Mucosa of descending colon (tissue), 3 donors: ENCODE results near the gene GARS1. TPM values are rescaled to one million over a fixed set of nuclear protein-coding genes. Genes with fewer than 3 reads are reported as not detected.

Experiments used
- ATAC-seq: fragments of 200-7000 bp; cut with Tn5 transposase; one replicate; pipeline ENCODE4 v1.9.1; 2020; ENCODE audit warnings: mild to moderate bottlenecking, moderate library complexity
- DNase-seq, 3 donors: peaks; one replicate each; pipeline ENCODE4 v3.0.0-alpha.2; 2020
- H3K36me3 ChIP-seq: fragments of 200-600 bp; one replicate; pipeline ENCODE4 v1.8.0; 2021; ENCODE audit warnings: low read depth, mild to moderate bottlenecking
- H3K4me1 ChIP-seq: fragments of 200-600 bp; one replicate; pipeline ENCODE4 v1.8.0; 2021; ENCODE audit warnings: low read depth, mild to moderate bottlenecking
- H3K4me3 ChIP-seq: fragments of 200-600 bp; one replicate; pipeline ENCODE4 v1.8.0; 2021; ENCODE audit warnings: mild to moderate bottlenecking
- H3K9me3 ChIP-seq: fragments of 200-600 bp; one replicate; pipeline ENCODE4 v1.8.0; 2021; ENCODE audit warnings: mild to moderate bottlenecking
- intact Hi-C, 2 donors: fragments of 100-400 bp; cut with DNase I in 1 of 2; cut with micrococcal nuclease in 1 of 2; formaldehyde crosslinking; loops; one replicate each; pipeline versions ENCODE4 v1.11.0 to v1.11.1; 2022; cut with DNase I, micrococcal nuclease
- total RNA-seq, 3 donors: library from RNA; stranded (reverse); fragmentation: NEBNext Ultra II Directional in 2 of 3; extraction: Animal tissue kit (Norgen Biotek cat#: 25700) in 2 of 3; gene quantifications; one replicate each; pipeline versions ENCODE4 v1.2.1 to v1.2.4, GENCODE V29; 2021 to 2023
- TF ChIP-seq, protein P1 (sequence below): fragments of 200-600 bp; IDR thresholded peaks from one replicate; pipeline ENCODE4 v1.8.0; 2022; ENCODE audit warnings: antibody characterized with exemption, mild to moderate bottlenecking
- donor health status: DM: no; HTN: no; CAD: no; lungs with moderate emphysema.
- donor health status: DM: no; HTN: no; CAD: no.
- donor health status: DM: no; HTN: yes; CAD: no.

Gene GARS1
- total RNA-seq, 3 donors from 2014 or later: 46.2 to 68.6 (median 55.0) TPM

DNA sequence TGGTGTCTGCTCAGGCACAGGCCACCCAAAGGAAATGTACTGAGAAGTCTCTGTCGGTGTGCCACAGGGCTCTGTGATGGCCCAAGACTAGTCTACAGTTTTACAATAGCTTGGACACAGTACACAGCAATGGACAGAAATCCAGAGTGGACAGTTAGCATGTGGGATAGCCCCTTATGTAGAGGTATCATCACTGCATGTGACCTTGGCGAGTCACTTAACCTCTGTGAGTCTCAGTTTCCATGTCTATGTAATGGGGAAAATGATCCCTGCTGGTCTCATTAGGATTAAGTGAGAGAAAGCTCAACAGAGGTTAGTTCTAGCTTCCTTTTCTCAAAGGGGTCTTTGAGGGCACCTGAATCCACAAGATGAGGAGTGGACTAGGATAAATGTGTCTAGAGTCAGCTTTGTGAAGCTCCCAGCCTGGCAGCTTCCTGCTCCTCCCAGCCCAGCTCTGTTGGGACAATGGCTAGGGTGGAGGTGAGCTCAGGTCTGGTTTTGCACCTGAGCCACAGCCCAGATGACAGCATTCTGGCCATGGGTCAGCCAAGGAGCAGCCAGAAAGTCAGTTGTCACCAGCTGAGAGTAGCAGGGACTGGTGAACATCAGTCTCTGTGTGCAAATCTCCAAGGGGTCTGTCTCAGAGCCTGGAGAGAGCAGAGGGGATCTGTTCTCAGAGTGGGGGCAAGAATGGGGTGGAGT is 69.7 kb downstream of the GARS1 start:
- TF ChIP-seq, protein P1, sequence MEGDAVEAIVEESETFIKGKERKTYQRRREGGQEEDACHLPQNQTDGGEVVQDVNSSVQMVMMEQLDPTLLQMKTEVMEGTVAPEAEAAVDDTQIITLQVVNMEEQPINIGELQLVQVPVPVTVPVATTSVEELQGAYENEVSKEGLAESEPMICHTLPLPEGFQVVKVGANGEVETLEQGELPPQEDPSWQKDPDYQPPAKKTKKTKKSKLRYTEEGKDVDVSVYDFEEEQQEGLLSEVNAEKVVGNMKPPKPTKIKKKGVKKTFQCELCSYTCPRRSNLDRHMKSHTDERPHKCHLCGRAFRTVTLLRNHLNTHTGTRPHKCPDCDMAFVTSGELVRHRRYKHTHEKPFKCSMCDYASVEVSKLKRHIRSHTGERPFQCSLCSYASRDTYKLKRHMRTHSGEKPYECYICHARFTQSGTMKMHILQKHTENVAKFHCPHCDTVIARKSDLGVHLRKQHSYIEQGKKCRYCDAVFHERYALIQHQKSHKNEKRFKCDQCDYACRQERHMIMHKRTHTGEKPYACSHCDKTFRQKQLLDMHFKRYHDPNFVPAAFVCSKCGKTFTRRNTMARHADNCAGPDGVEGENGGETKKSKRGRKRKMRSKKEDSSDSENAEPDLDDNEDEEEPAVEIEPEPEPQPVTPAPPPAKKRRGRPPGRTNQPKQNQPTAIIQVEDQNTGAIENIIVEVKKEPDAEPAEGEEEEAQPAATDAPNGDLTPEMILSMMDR: no peak
- intact Hi-C loops: no loop called here
- DNase-seq: no peak
- no peaks in the 10 kb centered on the region for H3K9me3 ChIP-seq
- H3K4me1 ChIP-seq: no peaks in the 10 kb centered on the region
- H3K4me3 ChIP-seq: no peak overlapping the region
- H3K36me3 ChIP-seq: no peaks in the 10 kb centered on the region
- ATAC-seq: no peak

DNA sequence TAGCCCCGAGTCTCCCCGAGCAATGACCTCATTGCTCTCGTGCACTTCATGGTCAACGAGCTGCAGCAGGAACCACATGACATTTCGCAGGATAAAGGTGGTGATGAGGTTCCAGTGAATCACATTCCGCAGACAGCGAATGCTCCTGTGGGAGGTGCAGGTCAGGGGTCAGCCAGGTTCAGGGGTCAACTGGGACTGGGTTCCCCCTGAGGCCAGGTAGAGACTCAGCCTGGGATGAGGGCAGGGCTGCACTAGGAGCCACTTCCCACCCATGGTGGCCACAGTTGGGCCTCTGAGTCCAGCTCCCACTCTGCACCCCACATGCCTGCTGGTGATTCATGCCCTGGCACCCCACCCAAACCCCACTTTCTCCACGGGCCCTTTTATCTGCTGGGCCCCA is 70.4 kb downstream of the GARS1 start:
- H3K4me1 ChIP-seq: no peaks in the 10 kb centered on the region
- TF ChIP-seq, protein P1: no peak
- H3K36me3 ChIP-seq: no peaks in the 10 kb centered on the region
- intact Hi-C loops: no loop called here
- H3K9me3 ChIP-seq: no peaks in the 10 kb centered on the region
- H3K4me3 ChIP-seq: no peak overlapping the region
- ATAC-seq: no peak
- no peak for DNase-seq

DNA sequence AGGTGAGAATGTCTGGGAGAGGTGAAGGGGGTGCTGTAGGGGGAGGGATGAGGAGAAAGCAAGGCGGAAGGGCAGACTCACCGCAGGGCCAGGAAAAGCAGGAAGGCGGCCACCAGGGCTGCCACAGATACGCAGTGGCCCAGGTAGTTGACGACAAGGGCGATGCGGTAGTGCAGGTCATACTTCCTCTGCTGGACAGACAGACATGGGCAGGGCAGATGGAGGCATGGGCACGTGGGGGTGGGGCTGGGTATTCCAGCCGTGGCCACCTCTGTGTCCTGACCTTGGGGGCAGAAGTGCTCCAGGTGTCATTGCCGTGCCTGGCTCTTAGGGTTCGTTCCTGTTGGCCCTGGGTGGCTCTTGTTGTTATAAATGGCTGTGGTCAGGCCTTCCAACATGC is 70.8 kb downstream of the GARS1 start:
- TF ChIP-seq, protein P1: no peak
- Histone ChIP-seq H3K4me3 (no peak overlapping the region), H3K4me1 (no peaks in the 10 kb centered on the region), H3K36me3 (no peaks in the 10 kb centered on the region), H3K9me3 (no peaks in the 10 kb centered on the region)
- intact Hi-C loops: no loop called here
- no peak for ATAC-seq
- no peak for DNase-seq

DNA sequence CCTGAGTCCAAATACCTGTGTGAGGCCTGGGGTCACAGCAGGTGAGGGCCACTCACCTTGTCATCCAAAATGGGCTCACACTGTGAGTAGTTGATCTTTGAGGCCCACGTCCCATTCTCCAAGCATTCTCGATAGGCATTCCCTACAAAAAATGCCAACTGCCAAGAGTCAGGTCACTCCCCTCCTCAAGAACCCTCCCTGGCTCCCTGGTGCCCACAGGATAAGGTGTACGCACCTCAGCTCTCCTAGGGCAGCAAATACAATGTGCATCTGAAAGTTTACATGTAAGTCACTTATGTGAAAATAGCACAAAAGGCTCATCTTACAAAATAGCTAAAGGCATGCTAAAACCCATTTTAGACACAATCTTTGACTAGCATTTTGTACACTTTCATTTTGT is 72.5 kb downstream of the GARS1 start:
- Histone ChIP-seq H3K9me3 (no peaks in the 10 kb centered on the region), H3K4me1 (no peaks in the 10 kb centered on the region), H3K4me3 (no peak overlapping the region), H3K36me3 (no peaks in the 10 kb centered on the region)
- intact Hi-C loops: no loop called here
- ATAC-seq (no peak), DNase-seq (no peak)
- TF ChIP-seq, protein P1: no peak

DNA sequence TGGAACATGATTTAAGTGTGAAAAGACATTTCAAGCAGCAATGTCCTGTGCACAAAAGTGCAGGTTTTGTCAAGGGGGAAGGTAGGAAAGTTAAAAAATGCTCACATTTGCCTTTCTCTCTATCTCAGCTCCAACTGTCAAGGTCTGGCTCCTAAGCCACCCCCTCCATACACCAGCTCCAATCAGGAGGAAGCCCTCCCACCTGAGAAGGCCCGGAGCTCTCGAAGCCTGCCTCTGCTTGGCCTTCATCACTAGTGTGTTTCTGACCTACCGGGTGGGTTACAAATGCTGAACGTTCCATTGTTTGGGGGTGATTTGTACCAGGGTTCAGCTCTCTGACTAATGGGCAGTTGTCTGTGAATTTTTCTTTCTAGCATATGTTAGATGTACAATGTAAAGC is 73.4 kb downstream of the GARS1 start:
- H3K4me1 ChIP-seq: no peaks in the 10 kb centered on the region
- H3K36me3 ChIP-seq: no peaks in the 10 kb centered on the region
- ATAC-seq (no peak), DNase-seq (no peak)
- H3K4me3 ChIP-seq: no peak overlapping the region
- intact Hi-C loops: no loop called here
- no peaks in the 10 kb centered on the region for H3K9me3 ChIP-seq
- TF ChIP-seq, protein P1: no peak
